ENCODE data around the gene CLDN9. TPM values are rescaled to one million over a fixed set of nuclear protein-coding genes. Genes with fewer than 3 reads are reported as not detected.

Gene CLDN9, protein sequence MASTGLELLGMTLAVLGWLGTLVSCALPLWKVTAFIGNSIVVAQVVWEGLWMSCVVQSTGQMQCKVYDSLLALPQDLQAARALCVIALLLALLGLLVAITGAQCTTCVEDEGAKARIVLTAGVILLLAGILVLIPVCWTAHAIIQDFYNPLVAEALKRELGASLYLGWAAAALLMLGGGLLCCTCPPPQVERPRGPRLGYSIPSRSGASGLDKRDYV
- total RNA-seq (not detected), polyA plus RNA-seq (under 1 TPM in 1 of 3 donors, not detected in 2; 0.28 TPM)

GRCh38 chr16:3012828-3013420, at the start of gene CLDN9:
TSS of gene CLDN9 (plus strand) at chr16:3012923. CDS start at chr16:3013363, 440 bp downstream.
- no peaks in the 10 kb centered on the region for H3K36me3 ChIP-seq
- H3K4me1 ChIP-seq: peaks cover 0 to 7% (median 4%) of the 10 kb centered on the region in 4 donors
- H3K27ac ChIP-seq: no peak within 1 kb of the TSS
- intact Hi-C loops (cut with DNase I): no loop called here
- H3K9me3 ChIP-seq: no peaks in the 10 kb centered on the region
- H3K4me3 ChIP-seq: no peak within 1 kb of the TSS
- no peak for DNase-seq
- peaks cover 30 to 76% (median 67%) of the 10 kb centered on the region in 3 donors for H3K27me3 ChIP-seq
- 27 to 43% methylated on average over 27 of the region's 27 CpGs for WGBS, 2 donors
- TF ChIP-seq, protein P1, sequence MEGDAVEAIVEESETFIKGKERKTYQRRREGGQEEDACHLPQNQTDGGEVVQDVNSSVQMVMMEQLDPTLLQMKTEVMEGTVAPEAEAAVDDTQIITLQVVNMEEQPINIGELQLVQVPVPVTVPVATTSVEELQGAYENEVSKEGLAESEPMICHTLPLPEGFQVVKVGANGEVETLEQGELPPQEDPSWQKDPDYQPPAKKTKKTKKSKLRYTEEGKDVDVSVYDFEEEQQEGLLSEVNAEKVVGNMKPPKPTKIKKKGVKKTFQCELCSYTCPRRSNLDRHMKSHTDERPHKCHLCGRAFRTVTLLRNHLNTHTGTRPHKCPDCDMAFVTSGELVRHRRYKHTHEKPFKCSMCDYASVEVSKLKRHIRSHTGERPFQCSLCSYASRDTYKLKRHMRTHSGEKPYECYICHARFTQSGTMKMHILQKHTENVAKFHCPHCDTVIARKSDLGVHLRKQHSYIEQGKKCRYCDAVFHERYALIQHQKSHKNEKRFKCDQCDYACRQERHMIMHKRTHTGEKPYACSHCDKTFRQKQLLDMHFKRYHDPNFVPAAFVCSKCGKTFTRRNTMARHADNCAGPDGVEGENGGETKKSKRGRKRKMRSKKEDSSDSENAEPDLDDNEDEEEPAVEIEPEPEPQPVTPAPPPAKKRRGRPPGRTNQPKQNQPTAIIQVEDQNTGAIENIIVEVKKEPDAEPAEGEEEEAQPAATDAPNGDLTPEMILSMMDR (IDR thresholded peaks at IDR 0.05): no peak

- Histone ChIP-seq H3K27me3 (peaks cover 62 to 93% (median 85%) of the 10 kb centered on the region in 3 donors), H3K4me3 (peak overlapping the region in 2 of 4 donors; percentile 21 to 29), H3K4me1 (peaks cover 0 to 48% (median 38%) of the 10 kb centered on the region in 4 donors), H3K27ac (no peak overlapping the region), H3K36me3 (no peaks in the 10 kb centered on the region), H3K9me3 (no peaks in the 10 kb centered on the region)
- TF ChIP-seq POLR2A (IDR thresholded peaks at IDR 0.05): no peak
- no peak for TF ChIP-seq EP300 (IDR thresholded peaks at IDR 0.05)
- no peak for TF ChIP-seq POLR2AphosphoS5 (IDR thresholded peaks at IDR 0.05)
- TF ChIP-seq, protein P1 (IDR thresholded peaks at IDR 0.05): no peak
- intact Hi-C loops (cut with DNase I): no loop called here
- 2% methylated on average over 39 to 40 of the region's 40 CpGs for WGBS, 2 donors
- DNase-seq: no peak
These were observed 49.5 kb upstream of the CLDN9 start for GRCh38 chr16:2963074-2963722.

DNA sequence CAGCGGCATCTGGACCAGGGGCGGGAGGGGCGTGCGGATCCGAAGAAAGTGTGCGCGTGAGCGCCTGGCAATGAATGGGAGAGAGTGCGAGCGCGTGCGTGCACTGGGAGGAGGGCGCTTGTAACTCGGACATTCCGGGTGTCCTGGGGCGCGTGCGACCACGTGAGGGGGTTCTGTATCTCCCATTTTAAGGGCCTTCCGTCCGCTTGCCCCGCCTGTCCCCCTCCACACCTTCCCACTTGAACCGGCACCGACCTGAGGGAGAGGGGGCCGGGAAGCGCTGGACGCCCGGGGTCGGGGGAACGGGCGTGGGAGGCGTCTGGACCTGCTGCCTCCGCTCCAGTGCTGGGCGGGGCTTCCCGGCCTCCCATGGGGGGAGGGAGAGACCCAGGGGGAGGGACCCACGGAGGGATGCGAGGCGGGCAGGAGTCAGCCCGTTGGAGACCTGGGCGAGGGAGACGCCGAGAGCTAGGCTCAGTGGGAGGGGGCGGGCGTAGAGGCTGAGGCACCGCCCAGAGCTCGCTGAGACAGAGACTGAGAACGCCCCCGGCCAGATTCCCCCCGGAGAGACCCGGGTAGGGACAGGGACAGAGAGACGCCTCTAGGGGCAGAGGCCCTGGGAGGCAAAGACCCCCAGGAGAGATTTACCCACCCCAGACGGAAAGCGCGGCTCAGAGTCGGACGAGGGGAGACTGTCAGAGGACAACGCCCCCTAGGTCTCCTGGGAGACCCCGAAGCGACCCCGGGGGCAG, 48.8 kb upstream of the CLDN9 start, which contains the start of gene KREMEN2:
Gene KREMEN2, plus strand, starts transcription at position 553 of the 752 bp plus-strand sequence. CDS start 246 bp downstream, outside the sequence.
- 0 to 1% methylated on average over 60 of the region's 60 CpGs for WGBS, 2 donors

More for the DNA sequence above, 48.8 kb upstream of the CLDN9 start, which contains the start of gene KREMEN2:
- Histone ChIP-seq H3K9me3 (no peaks in the 10 kb centered on the region), H3K4me3 (peak within 1 kb of the TSS in 2 of 4 donors; percentile 21 to 29), H3K36me3 (no peaks in the 10 kb centered on the region), H3K27ac (no peak within 1 kb of the TSS), H3K27me3 (peaks cover 63 to 92% (median 90%) of the 10 kb centered on the region in 3 donors), H3K4me1 (peaks cover 0 to 55% (median 45%) of the 10 kb centered on the region in 4 donors)
- intact Hi-C loops (cut with DNase I): no loop called here
- no peak for DNase-seq
- no peak for TF ChIP-seq POLR2AphosphoS5 (IDR thresholded peaks at IDR 0.05)
- no peak for TF ChIP-seq POLR2A (IDR thresholded peaks at IDR 0.05)
- TF ChIP-seq, protein P1 (IDR thresholded peaks at IDR 0.05): no peak
- TF ChIP-seq EP300 (IDR thresholded peaks at IDR 0.05): no peak

All from sigmoid colon (tissue), 7 donors.